ENCODE measurements around the gene PRSS58.

Gene PRSS58

DNA sequence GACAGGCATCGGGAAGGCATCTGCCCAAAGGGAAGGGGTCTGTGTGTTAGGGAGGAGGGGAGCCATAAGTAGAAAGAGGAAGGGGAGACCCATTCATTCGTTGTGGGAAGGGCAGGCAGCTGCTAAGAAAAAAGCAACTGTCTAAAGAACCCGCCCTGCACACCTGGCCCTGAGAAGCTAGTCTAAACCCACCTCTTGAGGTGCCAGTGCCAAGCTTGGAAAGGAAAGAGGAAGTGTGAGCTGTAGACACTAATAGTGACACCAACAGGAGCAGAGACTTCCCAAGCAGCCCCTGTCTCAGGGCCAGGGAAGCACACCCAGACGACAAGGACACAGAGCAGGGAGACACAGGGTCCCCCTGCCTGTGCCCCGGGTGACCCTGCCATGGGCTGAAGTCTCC, 40.8 kb upstream of the PRSS58 start:
- TF ChIP-seq, protein P1, sequence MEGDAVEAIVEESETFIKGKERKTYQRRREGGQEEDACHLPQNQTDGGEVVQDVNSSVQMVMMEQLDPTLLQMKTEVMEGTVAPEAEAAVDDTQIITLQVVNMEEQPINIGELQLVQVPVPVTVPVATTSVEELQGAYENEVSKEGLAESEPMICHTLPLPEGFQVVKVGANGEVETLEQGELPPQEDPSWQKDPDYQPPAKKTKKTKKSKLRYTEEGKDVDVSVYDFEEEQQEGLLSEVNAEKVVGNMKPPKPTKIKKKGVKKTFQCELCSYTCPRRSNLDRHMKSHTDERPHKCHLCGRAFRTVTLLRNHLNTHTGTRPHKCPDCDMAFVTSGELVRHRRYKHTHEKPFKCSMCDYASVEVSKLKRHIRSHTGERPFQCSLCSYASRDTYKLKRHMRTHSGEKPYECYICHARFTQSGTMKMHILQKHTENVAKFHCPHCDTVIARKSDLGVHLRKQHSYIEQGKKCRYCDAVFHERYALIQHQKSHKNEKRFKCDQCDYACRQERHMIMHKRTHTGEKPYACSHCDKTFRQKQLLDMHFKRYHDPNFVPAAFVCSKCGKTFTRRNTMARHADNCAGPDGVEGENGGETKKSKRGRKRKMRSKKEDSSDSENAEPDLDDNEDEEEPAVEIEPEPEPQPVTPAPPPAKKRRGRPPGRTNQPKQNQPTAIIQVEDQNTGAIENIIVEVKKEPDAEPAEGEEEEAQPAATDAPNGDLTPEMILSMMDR (IDR thresholded peaks at IDR 0.05), result no peak

DNA sequence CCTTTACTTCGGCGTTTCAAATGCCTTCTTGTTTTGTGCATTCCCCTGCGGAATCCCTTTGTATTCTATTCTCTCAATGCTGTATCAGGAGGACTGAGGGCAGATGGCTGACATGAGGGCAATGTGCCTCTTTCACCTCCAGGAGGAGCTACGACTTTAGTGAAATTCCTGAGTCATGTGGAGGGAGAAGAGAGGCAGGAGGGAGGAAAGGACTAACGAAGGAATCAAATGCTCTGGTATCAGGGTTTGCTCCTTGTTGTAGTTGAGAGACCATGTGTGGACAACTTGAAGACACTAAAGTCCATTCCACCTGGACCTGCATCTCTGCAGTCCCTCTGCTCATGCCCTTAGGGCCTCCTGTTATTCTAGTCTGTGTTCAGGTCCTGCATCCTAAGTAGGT, 40.2 kb upstream of the PRSS58 start:
- TF ChIP-seq, protein P1 (IDR thresholded peaks at IDR 0.05), result 0 out of 2 replicates have a peak, but pooled peaks have one; percentile 8

DNA sequence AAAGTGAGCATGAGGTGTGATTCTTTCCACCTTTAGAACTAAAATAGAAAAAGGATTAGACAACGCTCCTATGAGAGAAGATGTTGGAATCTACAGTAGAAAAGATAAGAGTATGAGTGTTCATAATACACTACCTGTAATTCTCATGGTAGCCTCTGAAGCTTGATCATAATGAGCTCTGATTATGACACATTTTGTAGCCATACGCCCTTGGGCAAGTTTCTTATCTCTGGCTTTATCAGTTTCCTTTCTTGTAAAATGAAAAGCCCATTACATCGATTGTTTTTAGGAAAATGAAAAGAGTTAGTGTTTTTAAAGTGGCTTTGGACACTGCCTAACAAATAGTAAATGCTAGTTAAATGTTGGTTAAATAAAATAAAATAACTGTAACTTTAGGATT, 22.4 kb upstream of the PRSS58 start:
- TF ChIP-seq, protein P1 (IDR thresholded peaks at IDR 0.05), result no peak

DNA sequence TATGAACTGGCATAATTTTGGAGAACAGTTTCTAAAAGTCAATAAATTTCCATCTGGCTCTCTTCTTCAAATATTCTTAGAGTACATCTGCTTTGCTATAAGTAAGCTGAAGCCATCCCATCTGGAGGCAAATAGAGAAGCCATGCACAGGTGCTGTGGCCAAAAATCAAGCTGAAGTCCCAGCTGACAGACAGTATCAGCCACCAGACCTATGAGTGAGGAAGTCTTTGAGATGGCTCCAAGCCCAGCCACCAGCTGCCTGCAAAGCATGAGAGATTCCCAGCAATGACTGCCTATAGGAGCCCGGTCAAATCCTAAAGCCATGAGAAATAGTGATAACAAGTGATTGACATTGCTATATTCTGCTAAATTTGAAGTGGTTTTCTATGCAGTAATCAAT, 21.7 kb upstream of the PRSS58 start:
- TF ChIP-seq, protein P1 (IDR thresholded peaks at IDR 0.05), result no peak

DNA sequence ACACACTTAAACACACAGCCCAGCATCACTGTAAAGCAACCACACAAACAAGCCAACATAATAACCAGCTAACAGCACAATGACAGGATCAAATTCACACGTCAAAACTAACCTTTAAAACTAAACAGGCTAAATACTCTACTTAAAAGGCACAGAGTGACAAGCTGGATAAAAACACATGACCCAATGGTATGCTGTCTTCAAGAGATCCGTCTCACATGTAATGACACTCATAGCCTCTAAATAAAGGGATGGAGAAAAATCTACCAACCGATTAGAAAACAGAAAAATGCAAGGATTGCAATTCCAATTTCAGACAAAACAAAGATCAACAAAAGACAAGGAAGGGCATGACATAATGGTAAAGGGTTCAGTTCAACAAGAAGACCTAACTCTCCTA, 17.2 kb upstream of the PRSS58 start:
- TF ChIP-seq, protein P1 (IDR thresholded peaks at IDR 0.05), result no peak

DNA sequence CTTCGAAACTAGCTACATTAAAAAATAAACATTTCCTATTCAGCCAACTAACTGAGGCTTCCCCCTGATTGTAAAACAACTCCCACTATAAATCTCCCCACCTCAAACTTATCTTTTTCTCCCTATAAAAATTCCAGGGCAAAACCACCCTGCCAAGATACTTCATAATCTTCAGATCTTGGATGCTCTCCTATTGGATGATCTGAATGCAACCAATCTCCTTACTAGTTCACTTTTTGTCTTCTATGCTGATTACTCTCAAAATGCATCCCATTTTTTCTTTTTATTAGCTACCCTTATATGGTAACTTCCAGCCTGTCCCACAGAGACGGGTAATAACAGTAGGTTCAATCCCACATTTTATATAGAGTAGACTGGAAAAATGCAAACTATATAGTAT, 15.0 kb upstream of the PRSS58 start:
- TF ChIP-seq, protein P1 (IDR thresholded peaks at IDR 0.05), result no peak

DNA sequence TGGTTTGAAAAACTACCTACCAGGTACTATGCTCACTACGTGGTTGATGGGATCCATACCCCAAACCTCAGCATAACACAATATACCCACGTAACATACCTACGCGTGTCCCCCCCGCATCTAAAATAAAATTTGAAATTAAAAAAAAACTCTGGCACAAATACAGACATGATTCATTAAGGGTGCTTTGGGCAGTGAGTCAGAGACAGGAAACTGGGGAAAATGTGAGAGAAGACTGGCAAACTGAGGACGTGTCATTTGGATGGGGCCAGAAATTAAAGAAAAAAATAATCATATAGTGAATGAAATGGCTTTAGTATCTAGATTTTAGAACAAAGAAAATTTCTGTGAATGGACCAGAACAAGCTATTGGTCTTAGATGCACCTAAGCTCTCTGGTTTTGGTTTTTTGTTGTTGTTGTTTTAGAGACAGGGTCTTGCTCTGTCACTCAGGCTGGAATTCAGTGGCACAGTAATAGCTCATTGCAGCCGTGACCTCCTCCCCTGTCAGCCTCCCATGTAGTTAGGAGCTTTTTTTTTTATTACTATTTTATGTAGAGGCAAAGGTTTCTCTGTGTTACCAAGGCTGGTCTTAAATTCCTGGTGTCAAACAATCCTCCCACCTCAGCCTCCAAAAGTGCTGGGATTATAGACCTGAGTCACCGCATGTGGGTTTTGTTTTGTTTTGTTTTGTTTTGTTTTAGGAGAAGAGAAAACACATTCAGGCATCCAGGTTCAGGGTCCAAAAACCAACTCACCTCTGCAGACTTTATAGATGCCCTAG, 5.9 kb upstream of the PRSS58 start:
- TF ChIP-seq, protein P1 (IDR thresholded peaks at IDR 0.05), result no peak

DNA sequence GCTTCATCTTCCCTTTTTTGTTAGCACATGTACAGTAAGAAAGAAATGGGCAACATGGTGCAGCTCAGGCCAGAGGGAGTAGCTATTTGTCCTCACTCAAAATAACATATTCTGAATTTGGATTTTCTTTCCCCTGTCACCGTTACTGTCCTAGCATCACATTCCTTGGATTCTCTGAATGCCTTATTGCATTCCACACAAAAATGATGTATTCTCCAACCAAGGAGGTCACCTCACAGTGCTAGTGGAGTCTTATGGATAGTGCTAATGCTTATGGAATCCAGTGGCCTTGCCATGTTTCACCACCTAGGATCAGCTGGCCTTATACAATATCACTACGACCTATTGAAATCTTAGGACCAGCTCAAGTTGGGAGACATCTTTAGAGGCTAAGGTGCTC, 7.2 kb downstream of the PRSS58 start:
- TF ChIP-seq, protein P1 (IDR thresholded peaks at IDR 0.05), result no peak

All from LNCAP (cell line).